ENCODE data around the gene MYPN.
"Not testable (repeated sequence)": the region's sequence is repeated elsewhere in the genome, so short reads cannot be mapped to it uniquely, and the experiment has no call there.

MYPN gene

GRCh38 chr10:68172324-68172723, 63.0 kb downstream of the MYPN start:
- no peak for DNase-seq (ENCODE audit: low spot score)

GRCh38 chr10:68175949-68176348, 66.7 kb downstream of the MYPN start:
- DNase-seq (ENCODE audit: low spot score) = no peak

DNA sequence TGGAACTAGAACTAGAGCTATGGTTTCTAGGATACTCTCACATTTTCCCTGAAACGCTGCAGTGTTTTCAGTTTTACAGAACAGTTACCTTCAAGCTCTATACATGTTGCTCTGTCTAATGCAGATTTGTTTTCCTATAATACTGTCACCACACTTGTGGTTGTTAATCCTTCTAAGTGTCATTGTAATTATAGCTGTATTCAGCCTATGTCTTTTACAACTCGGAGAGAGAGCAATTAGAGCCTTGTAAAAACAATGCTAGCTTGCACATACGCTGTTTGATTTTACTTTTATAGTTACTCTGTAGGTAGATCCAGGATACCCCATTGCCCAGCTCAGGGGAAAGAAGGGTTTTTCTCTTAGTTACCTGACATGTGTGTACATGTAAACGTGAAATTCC, 67.5 kb downstream of the MYPN start:
- DNase-seq (ENCODE audit: low spot score) = no peak

GRCh38 chr10:68178592-68178991, 69.3 kb downstream of the MYPN start:
- DNase-seq (ENCODE audit: low spot score) = no peak

GRCh38 chr10:68179016-68179415, 69.7 kb downstream of the MYPN start:
- DNase-seq (ENCODE audit: low spot score) = no peak

- no peak for DNase-seq (ENCODE audit: low spot score)
Measured at GRCh38 chr10:68180490-68180889, 71.2 kb downstream of the MYPN start.

DNA sequence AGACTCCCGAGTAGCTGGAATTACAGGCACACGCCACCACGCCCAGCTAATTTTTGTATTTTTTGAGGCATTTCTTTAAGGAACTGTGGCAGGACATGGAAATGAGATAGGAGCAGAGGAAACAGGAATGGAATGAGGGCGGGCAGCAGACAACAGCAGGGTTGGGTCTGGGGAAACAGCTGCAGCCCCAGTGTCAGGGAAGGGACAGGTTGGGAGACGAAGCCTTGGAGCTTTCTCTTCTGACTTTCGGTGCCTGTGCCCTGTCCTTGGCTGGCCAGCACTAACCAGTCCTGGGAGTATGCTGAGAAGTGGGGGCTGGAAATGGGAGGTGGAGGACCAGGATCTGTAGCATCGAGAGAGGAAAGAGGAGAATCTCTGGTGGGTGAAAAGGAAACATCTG, 75.3 kb downstream of the MYPN start:
- DNase-seq (ENCODE audit: low spot score) = no peak

DNA sequence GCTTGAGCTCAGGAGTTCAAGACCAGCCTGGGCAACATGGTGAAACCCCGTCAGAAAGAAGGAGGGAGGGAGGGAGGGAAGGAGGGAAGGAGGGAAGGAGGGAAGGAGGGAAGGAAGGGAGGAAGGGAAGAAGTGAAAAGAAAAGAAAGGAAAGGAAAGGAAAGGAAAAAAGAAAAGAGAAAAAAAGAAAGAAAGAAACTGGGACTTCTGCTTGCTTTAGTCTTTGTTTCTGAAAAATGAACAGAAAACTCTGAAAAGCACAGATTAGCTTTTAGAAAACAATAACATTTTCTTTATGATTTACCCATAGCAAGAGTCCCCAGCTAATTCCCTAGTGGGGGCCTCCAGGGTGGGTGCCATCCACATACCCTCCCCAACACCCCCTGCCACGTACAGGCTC, 75.8 kb downstream of the MYPN start:
- DNase-seq (ENCODE audit: low spot score) = no peak

DNA sequence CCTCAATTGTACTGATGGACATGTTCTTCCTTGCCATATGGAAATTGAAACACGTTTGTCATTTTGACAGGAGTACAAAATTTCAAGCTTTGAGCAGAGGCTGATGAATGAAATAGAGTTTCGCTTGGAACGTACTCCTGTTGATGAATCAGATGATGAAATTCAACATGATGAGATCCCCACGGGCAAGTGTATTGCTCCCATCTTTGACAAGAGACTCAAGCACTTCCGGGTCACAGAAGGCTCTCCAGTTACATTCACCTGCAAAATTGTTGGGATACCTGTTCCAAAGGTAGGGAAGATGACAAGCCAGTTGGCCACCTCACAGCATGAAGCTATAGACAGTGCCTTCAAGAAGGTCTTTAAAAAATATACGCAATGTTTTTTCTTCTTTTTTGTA, 79.5 kb downstream of the MYPN start:
- DNase-seq (ENCODE audit: low spot score) = no peak

DNA sequence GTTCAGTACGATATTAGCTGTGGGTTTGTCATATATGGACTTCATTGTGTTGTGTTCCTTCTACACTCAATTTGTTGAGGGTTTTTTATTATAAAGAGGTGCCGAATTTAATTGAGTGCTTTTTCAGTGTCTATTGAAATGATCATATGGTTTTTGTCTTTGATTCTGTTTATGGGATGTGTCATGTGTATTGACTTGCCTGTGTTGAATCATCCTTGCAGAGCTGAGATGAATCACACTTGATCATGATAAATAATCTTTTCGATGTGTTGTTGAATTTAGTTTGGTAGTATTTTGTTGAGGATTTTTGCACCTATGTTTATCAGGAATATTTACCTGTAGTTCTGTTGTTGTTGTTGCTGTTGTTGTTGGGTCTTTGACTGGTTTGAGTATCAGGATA, 82.8 kb downstream of the MYPN start:
- DNase-seq (ENCODE audit: low spot score) = no peak

- no peak for DNase-seq (ENCODE audit: low spot score)
Measured at GRCh38 chr10:68194290-68194689, 85.0 kb downstream of the MYPN start.

GRCh38 chr10:68195776-68196175, 86.5 kb downstream of the MYPN start:
- DNase-seq (ENCODE audit: low spot score) = not testable (repeated sequence)

DNA sequence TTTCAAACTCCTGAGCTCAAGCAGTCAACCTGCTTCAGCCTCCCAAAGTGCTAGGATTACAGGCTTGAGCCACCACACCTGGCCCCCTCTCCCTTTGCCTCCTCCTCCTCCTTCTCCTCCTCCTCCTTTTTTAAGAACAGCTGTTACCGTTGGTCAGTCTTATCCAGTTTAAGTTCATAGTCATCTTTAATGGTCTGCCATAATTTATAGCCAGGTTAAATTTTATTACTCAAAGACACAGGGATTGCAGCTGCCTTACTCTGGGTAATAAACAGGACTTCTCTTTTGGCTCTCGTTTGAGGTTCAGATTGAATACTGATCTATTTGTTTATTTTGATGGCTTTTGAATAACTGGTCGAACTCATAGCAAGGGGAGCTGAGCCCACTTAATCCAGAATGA, 87.4 kb downstream of the MYPN start:
- no peak for DNase-seq (ENCODE audit: low spot score)

GRCh38 chr10:68202960-68203353, 93.7 kb downstream of the MYPN start:
- no peak for DNase-seq (ENCODE audit: low spot score)

DNA sequence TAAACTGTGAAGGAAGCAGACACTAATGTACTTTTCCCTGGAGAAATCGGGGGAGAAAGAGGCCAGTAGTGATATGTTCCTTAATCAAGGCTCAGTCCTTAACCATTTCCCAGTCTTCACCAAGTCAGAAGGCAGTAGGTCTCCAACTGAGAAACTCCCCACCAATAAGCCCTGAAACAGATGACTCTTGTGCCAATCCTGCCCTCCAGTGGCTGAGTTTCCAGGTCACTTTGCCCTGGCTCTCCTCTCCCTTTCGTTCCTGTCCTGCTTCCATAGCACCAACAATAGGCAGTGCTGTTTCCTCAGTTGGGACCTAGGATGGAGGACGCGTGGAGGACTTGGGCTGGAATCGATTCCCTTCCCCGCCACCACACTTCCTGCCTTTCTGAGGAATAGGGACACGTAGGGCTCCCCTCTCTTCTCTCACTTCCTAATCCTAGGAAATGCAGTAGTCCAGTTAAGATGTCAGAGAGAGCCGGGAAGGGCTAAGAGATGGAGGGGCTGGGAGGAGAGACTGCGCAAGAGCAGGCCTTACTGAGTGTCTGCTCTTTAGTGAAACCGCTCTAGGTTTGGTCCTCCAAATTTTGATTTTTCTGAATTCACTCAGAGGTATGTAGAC, 99.2 kb downstream of the MYPN start:
- DNase-seq (ENCODE audit: low spot score) = peak; percentile 75

- DNase-seq (ENCODE audit: low spot score) = no peak
Measured at GRCh38 chr10:68211669-68212068, 102.4 kb downstream of the MYPN start.

GRCh38 chr10:68212721-68213352, 103.5 kb downstream of the MYPN start:
- peak; percentile 16 for DNase-seq (ENCODE audit: low spot score)

GRCh38 chr10:68218786-68219185, 109.5 kb downstream of the MYPN start:
- no peak for DNase-seq (ENCODE audit: low spot score)

- DNase-seq (ENCODE audit: low spot score) = no peak
Measured at GRCh38 chr10:68221196-68221595, 111.9 kb downstream of the MYPN start.

GRCh38 chr10:68222391-68222790, 113.1 kb downstream of the MYPN start:
- no peak for DNase-seq (ENCODE audit: low spot score)

DNA sequence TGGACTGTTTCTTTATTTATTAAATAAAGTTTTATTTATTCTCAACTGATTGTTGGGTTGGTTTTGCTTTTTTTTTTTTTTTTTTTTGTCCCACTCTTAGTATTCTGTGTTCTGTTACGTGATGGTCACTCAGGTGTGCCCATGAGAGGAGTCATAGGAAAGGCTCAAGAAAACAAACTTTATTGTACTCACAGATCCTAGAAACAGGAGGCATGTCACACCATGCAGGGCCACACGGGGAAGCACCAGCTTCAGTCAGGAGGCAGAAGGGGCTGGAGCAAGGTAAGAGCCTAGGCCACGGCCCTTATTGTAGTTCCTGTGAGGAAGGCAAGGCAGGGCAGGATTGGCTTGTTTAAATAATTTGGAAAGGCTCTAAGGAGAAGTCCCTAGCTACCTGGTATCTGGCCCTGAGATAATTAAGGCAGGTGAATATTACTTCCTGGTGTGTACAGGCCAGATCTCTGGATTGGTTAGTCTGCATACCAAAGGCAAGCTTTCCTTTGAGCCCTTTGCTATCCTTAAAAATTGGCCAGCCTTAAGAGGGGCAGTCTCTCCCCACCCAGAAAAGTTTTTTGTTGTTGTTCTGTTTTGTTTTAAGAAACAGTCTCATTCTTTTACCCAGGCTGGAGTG, 114.4 kb downstream of the MYPN start:
- DNase-seq (ENCODE audit: low spot score) = no peak

DNA sequence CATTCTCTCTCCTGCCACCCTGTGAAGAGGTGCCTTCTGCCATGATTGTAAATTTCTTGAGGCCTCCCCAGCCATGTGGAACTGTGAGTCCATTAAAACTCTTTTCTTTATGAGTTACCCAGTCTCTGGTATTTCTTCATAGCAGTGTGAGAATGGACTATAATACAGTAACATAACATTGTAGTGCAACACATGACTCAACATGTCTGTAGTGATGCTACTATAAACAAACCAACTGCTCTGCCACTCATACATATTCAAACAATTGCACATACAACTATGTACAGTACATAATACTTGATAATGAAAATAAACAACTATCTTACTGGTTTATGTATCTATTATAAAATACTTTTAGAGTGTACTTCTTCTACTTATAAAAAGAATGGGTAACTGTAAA, 115.5 kb downstream of the MYPN start:
- DNase-seq (ENCODE audit: low spot score) = no peak

- no peak for DNase-seq (ENCODE audit: low spot score)
Measured at GRCh38 chr10:68230268-68230667, 121.0 kb downstream of the MYPN start.
